ENCODE data around the gene SPINK13. TPM values are rescaled to one million over a fixed set of nuclear protein-coding genes. Genes with fewer than 3 reads are reported as not detected.
"Not testable (repeated sequence)": the region's sequence is repeated elsewhere in the genome, so short reads cannot be mapped to it uniquely, and the experiment has no call there.

SPINK13 gene
- total RNA-seq, 1 experiment from 2014 or later = not detected

GRCh38 chr5:148312153-148312552, 43.6 kb downstream of the SPINK13 start, which contains the start of gene SPINK7:
SPINK7 (plus strand) TSS chr5:148312423; CDS start chr5:148312484, 61 bp downstream.
- DNase-seq (ENCODE audit: low read depth) = no peak

GRCh38 chr5:148314187-148314586, 45.6 kb downstream of the SPINK13 start:
- DNase-seq (ENCODE audit: low read depth) = no peak

DNA sequence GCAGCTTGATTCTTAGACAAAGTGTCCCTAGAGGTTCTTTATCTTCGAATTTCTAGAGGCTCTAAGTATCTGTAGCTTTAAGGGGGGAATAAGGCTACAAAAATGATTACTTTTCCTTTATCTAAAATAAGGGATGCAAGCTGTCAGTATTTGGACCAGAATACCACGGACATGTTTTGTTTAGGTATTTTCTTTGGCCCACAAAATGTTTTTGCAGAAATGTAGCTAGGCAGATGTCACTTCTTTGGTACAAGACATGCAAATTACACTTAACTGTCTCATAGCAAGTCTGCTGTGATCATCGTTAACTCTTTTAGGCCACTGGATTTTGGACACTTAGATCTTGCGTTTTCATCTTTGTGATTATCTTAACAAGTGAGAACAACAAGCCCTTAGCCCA, 46.1 kb downstream of the SPINK13 start:
- DNase-seq (ENCODE audit: low read depth) = no peak

DNA sequence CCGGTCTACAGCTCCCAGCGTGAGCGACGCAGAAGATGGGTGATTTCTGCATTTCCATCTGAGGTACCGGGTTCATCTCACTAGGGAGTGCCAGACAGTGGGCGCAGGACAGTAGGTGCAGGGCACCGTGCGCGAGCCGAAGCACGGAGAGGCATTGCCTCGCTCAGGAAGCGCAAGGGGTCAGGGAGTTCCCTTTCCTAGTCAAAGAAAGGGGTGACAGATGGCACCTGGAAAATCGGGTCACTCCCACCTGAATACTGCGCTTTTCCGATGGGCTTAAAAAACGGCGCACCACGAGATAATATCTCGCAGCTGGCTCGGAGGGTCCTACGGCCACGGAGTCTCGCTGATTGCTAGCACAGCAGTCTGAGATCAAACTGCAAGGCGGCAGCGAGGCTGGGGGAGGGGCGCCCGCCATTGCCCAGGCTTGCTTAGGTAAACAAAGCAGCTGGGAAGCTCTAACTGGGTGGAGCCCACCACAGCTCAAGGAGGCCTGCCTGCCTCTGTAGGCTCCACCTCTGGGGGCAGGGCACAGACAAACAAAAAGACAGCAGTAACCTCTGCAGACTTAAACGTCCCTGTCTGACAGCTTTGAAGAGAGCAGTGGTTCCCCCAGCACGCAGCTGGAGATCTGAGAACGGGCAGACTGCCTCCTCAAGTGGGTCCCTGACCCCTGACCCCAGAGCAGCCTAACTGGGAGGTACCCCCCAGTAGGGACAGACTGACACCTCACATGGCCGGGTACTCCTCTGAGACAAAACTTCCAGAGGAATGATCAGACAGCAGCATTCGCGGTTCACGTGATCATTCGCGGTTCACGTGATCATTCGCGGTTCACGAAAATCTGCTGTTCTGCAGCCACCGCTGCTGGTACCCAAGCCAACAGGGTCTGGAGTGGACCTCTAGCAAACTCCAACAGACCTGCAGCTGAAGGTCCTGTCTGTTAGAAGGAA, 51.7 kb downstream of the SPINK13 start:
- not testable (repeated sequence) for DNase-seq (ENCODE audit: low read depth)

DNA sequence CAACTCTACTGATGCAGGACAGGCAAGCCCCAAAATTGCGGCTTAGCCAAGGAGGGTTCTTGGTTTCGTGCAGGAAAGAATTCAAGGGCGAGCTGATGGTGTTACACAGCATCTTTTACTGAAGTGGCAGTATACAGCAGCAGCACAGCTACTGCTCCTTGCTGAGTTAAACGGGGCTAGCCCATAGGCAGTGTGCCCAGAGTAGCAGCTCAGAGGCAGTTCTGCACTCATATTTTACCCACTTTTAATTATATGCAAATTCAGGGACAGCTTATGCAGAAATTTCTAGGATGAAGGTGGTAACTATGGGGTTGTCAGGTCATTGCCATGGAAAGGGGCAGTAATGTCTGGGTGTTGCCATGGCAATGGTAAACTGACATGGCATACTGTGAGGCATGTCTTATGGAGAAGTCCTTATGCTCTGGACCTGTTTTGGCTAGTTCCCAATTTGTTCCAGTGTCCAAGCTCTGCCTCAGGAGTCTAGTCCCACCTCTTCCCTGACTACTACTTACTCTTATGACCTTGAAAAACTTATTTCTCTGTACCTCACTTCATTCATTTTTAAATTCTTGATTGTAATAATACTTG, 64.8 kb downstream of the SPINK13 start:
- no peak for DNase-seq (ENCODE audit: low read depth)

DNA sequence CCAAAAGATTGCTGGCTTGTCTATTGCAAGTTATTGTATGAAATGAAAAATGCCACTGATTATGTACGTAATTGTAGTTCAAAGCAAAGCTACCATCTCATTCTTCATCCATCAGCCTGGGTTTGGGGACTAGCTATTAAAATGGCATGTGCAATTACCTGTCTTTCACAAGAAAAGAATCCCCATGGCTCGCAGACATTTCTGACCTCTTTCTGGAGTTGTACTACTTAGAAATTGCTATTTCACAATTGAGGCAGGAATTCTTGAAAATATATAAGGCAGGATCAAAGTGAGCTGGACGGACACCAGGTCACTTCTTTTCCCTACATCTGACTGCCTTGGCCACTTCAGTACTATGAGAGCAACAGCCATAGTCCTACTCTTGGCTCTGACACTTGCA, 66.7 kb downstream of the SPINK13 start, which contains the start of gene SPINK9:
Gene SPINK9 (plus strand): TSS at position 301 of the 400 bp plus-strand sequence. CDS start 55 bp downstream, at position 356.
- no peak for DNase-seq (ENCODE audit: low read depth)

Other genes starting within 250 kb of the SPINK13 start
- gene SPINK5, start 204.8 kb upstream of the SPINK13 start, total RNA-seq (2014; rRNA removed; shearing (Covaris generic)) = not detected in 2 replicates
- not detected in 2 replicates for gene SPINK14, start 100.2 kb upstream of the SPINK13 start, total RNA-seq (2014; rRNA removed; shearing (Covaris generic))
- not detected in 2 replicates for gene SPINK6, start 65.8 kb upstream of the SPINK13 start, total RNA-seq (2014; rRNA removed; shearing (Covaris generic))
- not detected in 2 replicates for gene MARCOL, start 30.3 kb upstream of the SPINK13 start, total RNA-seq (2014; rRNA removed; shearing (Covaris generic))
- gene SPINK7, start 43.6 kb downstream of the SPINK13 start, total RNA-seq (2014; rRNA removed; shearing (Covaris generic)) = not detected in 2 replicates
- gene SPINK9, start 66.8 kb downstream of the SPINK13 start, total RNA-seq (2014; rRNA removed; shearing (Covaris generic)) = not detected in 2 replicates
- gene FBXO38, start 115.2 kb downstream of the SPINK13 start, total RNA-seq (2014; rRNA removed; shearing (Covaris generic)) = 38.2 and 40.3 TPM in 2 replicates